Measurements from ENCODE around the gene AADAC.
"Not testable (repeated sequence)": the region's sequence is repeated elsewhere in the genome, so short reads cannot be mapped to it uniquely, and the experiment has no call there.

The AADAC gene

DNA sequence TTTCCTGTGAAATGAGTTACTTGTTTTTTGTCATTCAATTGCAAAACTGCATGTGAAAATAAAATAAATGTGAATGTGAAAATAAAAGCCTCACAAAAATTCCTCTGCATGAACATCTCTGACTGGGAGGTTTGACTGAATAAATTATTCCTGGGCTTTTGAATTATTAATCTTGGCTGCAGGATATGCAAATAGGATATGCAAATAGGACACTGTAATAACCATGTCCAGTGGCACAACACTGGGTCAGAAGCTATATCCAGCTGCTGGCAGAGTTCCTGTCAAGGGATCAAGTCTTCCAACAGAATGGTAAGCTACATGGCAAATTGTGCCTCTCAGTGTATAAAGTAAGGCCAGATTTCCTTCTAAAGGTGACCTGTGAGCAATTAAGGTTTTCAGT lies 59.5 kb downstream of the AADAC start, which contains the start of gene SUCNR1:
Gene SUCNR1, plus strand, starts transcription at position 246 of the 400 bp plus-strand sequence. CDS start 6,250 bp downstream, outside the sequence.
- DNase-seq (ENCODE audit: extremely low read depth, low read depth) = no peak
- TF ChIP-seq, protein P1, sequence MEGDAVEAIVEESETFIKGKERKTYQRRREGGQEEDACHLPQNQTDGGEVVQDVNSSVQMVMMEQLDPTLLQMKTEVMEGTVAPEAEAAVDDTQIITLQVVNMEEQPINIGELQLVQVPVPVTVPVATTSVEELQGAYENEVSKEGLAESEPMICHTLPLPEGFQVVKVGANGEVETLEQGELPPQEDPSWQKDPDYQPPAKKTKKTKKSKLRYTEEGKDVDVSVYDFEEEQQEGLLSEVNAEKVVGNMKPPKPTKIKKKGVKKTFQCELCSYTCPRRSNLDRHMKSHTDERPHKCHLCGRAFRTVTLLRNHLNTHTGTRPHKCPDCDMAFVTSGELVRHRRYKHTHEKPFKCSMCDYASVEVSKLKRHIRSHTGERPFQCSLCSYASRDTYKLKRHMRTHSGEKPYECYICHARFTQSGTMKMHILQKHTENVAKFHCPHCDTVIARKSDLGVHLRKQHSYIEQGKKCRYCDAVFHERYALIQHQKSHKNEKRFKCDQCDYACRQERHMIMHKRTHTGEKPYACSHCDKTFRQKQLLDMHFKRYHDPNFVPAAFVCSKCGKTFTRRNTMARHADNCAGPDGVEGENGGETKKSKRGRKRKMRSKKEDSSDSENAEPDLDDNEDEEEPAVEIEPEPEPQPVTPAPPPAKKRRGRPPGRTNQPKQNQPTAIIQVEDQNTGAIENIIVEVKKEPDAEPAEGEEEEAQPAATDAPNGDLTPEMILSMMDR (IDR thresholded peaks at IDR 0.05; ENCODE audit: low read depth, low read length, missing control alignments) = no peak
- no peak within 1 kb of the TSS for H3K4me3 ChIP-seq (replicated peaks; ENCODE audit: low read depth, low read length)

GRCh38 chr3:151874079-151874478 lies 60.2 kb downstream of the AADAC start:
- not testable (repeated sequence) for H3K4me3 ChIP-seq (replicated peaks; ENCODE audit: low read depth, low read length)

DNA sequence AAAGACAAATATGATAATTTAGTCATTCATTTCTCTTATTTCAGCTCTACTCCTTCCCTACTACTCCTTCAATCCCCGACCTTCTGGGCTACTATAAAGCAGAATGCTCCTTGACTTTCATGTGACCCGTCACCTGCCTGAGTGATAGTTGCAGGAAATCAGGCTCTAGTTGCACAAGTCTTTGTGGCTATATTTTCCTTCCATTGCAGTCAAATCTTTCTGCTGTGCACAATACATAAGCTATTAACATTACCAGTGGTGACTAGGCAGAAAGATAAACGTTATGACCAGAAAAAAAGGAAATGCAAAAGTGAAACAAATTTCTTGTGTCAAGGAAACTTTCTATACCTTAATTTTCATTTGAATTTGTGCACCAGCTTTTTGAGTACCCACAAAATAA lies 61.8 kb downstream of the AADAC start:
- no peak for DNase-seq (ENCODE audit: extremely low read depth, low read depth)
- TF ChIP-seq, protein P1 (IDR thresholded peaks at IDR 0.05; ENCODE audit: low read depth, low read length, missing control alignments) = no peak
- H3K4me3 ChIP-seq (replicated peaks; ENCODE audit: low read depth, low read length) = no peak overlapping the region

More at GRCh38 chr3:151874079-151874478, 60.2 kb downstream of the AADAC start:
- not testable (repeated sequence) for DNase-seq (ENCODE audit: extremely low read depth, low read depth)

GRCh38 chr3:151877269-151877668 lies 63.4 kb downstream of the AADAC start:
- DNase-seq (ENCODE audit: extremely low read depth, low read depth) = no peak
- no peak overlapping the region for H3K4me3 ChIP-seq (replicated peaks; ENCODE audit: low read depth, low read length)
- TF ChIP-seq, protein P1 (IDR thresholded peaks at IDR 0.05; ENCODE audit: low read depth, low read length, missing control alignments) = no peak

All from HFF-Myc (cell line).